ENCODE results near the gene SPAG17.

Gene SPAG17

DNA sequence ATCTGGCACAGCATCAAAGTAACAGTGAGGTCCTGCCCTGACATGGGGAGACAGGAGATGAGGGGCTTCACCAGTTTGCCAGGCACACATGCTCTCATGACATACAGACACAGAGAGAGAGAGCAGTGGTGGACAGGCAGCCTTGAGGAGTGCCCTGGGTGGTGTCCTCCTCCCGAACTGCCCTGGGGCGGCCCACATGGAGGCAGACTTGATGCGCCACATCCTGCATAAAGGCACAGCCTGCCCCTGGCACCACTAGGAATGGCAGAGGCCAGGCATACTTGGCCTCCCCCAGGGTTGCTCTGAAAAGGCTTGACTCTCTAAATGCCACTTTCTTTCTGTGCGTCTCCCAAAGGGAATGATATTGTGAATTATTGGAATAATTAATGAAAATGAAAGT lies 67.5 kb downstream of the SPAG17 start:
- no peak for DNase-seq

DNA sequence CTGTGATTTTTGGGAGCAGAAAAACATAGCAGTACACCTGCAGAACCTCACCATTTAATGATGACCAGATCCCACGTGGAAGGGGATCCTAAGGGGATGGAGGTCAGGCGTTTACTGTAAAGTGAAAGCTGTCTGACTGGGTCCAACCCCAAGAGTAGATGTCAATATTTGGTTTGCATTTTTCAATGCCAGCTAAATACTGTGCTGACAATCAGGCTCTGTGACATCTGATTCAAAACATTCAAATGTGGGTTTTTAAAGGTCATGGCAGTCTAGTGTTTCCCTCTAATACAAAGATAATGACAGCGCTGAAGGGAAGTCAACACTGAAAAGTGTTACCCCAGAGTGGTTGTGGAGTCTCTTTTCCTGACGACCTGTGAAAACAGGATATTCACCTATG lies 68.1 kb downstream of the SPAG17 start:
- DNase-seq, result no peak

DNA sequence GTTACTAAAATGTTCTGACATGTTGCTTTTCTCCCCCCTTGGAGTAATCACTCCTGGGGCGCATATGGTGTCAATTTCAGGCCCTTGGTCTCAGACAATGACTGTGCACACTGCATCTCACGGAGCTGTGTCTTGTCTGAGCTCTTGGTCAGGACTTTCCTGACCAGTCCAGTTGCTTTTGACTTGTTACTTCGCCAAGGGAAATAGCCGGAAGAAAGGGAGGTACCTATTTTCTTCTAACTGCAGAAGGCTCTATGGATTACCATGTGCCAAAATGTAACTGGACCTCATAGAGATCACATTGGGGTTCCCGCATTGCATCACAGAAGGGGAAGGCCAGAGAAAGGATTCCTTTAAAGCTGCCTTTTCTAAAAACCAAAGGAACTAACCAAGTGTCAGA lies 68.6 kb downstream of the SPAG17 start:
- peak; percentile 68 for DNase-seq

- DNase-seq, result no peak
These were observed 69.3 kb downstream of the SPAG17 start for GRCh38 chr1:118115567-118116295.

- DNase-seq, result no peak
These were observed 71.8 kb downstream of the SPAG17 start for GRCh38 chr1:118113261-118113660.

GRCh38 chr1:118110580-118110979 lies 74.4 kb downstream of the SPAG17 start:
- DNase-seq, result no peak

- DNase-seq, result no peak
These were observed 80.1 kb downstream of the SPAG17 start for GRCh38 chr1:118104951-118105350.

DNA sequence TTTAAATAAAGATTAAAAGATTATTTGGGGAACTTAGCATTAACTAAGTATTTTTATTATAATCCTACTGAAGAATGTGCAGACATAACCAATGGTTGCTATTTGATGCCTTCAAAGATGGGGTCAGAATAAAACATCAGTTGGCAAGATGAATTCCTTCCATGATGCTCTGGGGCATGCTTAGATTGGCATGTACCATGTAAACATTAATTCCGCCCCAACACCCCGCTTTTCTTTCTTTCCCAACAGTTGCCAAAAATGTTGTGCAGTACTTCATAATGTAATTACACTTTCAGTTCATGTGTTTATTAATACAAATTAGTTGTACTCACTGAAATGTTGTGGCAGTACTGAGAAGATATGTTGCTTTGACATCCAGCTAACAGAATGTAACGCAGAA lies 82.6 kb downstream of the SPAG17 start:
- DNase-seq, result no peak

DNA sequence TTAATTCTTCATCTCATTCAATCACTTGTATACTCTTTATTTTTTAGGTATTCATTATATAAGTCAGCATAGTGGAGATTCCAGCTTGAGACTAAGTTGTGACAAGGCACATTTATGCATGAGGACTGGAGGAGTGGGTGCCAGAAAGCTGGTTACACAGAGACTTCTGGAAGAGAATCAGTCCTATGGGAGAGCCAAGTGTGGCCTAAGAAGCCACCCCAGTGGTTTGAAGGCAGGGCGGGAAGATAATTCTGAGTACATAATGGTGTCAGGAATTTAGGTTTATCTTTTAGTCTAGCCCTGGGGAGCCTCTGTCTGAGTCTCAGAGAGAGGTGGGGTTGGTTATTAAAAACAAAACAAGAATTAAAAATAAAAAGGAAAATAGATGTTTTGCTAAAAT lies 83.0 kb downstream of the SPAG17 start:
- no peak for DNase-seq

DNA sequence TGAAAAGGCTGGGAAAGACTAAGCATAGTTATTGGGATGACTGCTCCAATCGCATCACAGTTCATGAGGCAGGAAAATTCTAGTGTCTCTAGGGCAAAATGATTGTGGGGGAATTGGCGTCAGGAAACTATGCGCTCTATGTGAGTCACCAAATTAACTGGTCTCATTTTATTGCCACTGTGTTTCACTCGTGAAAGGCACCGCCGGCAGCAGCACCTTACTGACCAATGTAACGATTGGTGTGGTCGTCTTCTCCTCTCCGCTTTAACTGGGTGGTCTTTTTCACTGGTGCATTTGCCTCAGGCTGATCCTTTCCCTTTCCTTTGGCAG lies 83.5 kb downstream of the SPAG17 start:
- peak; percentile 38 for DNase-seq

DNA sequence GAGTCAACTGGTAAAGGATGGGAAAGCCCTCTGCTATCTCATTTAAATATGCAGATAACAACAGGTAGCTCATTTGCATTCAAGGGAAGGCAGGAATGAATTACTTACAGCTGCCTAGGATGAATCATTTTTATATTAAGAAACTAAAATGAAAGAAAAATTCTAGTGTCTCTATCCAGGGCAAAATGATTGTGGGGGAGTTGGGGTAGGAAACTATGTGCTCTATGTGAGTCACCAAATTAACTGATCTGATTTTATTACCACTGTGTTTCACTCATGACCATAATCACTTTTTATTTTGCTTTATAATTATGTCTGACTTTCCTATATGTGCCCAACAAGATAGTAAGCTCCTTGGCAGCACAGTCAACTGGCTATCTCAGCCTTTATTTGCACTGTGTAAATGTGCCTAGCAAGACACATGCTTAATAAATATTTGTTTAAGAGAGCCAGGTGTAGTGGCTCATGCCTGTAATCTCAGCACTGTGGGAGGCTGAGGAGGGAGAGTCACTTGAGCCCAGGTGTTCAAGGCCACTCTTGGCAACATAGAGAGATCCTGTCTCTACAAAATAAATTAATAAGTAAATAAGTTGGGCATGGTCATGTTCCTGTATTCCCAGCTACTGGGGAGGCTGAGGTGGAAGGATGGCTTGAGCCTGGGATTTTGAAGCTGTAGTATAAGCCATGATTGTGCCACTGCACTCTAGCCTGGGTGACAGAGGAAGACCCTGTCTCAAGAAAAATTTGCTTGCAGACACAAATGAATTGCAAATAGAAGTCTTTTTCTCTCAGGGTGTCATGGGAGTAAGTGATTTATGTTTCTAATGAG lies 84.1 kb downstream of the SPAG17 start:
- DNase-seq, result no peak

DNA sequence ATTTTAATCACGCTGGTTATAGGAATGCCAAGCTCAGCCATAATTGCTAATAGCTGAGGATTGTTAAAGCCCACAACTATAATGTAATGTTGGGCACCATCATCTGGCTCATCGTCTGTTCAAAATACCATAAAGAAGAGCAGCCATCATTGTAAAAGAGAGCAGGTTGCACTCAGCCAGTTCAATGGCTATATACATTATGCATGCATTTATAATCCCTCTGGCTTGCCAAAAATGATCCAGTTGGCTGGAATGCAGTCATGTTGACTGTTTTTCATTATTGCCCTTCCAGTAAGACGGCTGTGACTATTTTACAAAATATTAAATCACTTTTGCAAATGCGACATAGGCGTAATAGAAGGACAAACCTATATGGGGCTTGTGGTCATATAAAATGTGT lies 85.3 kb downstream of the SPAG17 start:
- DNase-seq, result no peak

DNA sequence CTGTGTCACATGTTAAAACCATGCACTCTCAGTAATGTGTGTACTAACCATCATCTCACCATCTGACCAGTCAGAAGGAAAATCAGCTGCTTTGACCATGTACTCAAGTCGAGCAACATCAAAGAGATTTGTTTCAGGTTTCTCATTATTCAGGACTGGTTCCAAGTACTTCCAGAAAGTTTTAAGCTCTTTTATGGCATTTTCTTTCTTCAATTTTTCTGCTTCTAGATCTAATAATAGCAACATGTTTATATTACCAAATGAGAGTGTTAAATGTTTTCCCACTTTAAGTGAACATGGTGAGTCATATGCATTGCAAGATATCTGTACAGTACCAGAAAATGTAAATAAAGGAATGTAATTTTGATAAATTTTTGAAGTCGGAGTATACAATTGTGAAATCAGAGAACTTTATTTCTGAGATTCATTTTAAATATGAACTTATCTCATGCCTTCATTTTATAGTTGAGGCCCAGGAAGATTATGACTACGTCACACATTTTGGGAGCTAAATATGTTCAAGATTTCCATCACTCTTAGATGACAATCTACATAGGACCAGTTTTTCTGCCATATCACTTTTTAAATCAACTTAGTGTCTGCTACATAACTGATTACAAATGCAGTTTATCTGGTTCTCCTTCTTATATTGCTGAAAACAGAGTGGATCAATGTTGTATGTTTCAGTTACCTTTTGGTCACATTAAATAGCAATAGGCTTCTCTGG lies 87.2 kb downstream of the SPAG17 start:
- no peak for DNase-seq

DNA sequence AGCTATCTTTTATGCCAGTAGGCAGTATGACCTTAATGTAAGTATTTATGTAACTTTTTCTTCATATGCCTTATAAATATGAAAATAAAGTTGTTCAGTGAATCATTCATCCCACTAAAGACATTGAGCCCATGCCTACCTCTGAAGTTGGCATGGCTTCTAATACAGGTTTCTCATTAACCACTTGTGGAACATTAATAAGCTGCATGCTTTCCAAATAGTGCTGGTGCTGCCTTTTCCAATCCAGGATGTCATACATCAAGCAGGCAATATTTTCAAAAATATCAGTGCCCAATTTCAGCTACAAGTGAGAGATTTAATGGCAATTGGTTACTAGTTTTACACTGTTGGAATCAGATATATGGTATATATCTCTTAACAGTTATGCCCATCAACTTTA lies 92.0 kb downstream of the SPAG17 start:
- no peak for DNase-seq

GRCh38 chr1:118090130-118090529 lies 94.9 kb downstream of the SPAG17 start:
- no peak for DNase-seq

DNA sequence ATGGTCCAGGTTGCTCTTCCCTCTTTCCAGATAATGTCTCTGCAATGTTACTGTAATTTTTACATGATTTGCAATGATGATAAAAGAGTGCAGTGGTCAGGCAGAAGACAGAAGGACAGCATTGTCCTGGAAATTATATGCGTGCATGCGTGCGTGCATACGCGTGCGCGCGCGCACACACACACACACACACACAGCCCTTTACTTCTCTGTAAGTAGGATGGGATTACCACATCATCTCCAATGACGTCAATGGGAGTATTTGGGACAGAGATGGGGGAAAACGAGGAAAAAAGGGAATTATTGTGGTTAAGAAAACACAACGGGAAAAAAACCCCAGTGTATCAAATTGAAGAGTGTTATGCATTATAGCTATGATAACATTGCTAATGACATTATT lies 99.7 kb downstream of the SPAG17 start:
- DNase-seq, result no peak

GRCh38 chr1:118084400-118084799 lies 100.6 kb downstream of the SPAG17 start:
- no peak for DNase-seq

DNA sequence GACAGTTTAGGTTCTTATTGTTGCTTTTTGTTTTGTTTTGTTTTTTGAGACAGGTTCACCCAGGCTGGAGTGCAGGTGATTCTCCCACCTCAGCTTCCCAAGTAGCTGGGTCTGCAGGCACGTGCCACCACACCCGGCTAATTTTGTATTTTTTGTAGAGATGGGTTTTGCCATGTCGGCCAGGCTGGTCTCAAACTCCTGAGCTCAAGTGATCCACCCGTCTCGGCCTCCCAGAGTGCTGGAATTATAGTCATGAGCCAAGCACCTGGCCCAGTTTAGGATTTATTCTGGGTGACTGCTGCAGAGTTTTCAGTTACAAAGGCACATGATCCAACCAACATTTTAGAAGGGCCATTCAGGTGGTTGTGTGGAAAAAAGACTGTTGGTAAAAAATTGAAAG lies 102.0 kb downstream of the SPAG17 start:
- no peak for DNase-seq

- no peak for DNase-seq
These were observed 103.6 kb downstream of the SPAG17 start for GRCh38 chr1:118081387-118081786.

DNA sequence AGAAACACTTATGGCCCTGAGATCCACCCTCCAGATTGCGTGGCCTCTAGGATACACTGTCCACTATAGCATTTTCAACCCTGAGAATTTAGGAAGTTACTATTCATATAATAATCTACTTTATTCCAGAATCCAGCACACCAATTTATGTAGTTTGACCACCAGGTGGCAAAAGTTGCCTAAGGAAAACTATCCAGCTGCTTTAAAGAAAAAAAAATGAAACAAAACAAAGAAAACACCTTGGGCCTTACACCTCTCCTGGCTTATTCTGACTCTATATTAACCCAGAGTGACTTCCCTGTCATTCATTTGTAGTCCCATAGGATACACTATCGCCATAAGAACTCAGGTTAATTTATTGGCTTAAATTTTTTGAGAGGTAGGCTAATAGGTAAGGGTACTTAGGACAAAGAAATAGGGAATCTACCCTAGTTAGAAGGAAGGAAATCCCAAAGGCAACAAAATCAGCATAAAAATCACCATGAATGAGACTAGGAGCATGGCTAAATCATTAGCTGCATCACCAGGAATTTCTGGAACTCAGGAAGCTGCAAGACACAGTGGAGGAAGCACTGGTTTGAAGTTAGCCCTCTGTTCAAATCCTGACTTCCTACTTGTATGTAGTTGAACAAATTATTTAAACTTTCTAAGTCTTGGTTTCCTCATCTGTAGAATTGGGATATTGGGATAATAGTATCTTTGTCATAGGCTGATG lies 107.5 kb downstream of the SPAG17 start:
- no peak for DNase-seq

DNA sequence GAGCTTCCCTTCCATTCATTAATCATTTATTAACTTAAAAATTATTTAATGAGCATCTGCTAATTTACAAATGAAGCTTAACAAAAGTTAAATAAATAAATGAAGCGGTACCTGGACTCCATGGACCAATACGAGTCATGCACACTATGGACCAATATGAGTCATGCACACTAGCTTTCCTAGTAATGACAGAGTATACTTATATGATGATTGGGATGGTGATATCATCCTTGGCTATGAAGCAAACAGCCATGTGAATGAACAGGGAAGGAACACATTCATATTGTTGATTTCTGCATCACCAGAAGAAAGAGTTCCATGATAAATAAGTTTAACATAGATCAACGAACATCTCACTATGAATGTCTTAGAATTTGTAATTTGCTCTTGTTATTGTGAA lies 109.9 kb downstream of the SPAG17 start:
- no peak for DNase-seq

DNA sequence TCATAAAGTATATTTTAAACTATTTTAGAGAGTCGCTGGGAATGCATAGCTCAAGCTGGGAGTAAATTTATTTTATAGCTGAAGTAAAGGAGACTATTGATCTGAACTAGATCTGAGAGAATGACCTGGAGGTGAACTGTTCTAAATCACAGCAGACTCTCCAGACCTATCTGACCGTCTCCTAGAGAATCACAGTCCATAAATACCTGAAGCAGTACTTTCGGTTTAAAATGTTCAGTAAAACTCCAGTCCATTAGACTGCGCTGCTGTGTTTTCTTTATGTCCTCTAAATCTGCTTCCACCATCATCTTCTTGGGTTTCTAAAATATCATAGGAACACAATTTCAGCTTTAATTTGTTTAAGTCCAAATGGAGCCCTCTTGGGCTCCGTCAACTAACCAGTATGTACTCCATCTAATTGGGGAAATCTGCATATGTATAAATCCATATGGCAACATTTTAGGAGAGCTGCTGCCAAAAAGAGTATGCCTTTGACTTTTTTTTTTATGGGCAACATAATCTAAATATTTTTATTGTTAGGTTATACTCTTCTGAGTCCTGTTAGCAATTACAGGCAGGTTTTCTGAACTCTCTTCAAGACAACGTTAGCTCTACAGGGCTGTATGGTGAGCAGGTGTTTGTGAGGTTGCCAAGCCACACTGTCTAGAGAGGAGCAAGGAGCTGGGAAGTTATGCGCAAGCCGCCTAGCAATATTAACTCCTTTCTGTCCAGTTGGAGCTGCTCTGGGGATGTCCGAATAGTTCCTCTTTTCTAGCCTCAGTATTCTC lies 111.2 kb downstream of the SPAG17 start:
- DNase-seq, result peak; percentile 87

Data from femur (tissue), 1 donor.